WI38 (cell line): ENCODE data around the gene RNU7-1.
A peak's percentile ranks its signal among the peaks of the same experiment; 100 is the strongest.
"Not testable (repeated sequence)": the region's sequence is repeated elsewhere in the genome, so short reads cannot be mapped to it uniquely, and the experiment has no call there.

ENCODE experiments used
- H3K4me3 ChIP-seq: 2 replicates; pipeline ENCODE4 v1.5.1; 2011; ENCODE audit warnings: low read depth, mild to moderate bottlenecking, control low read depth, low read length
- CTCF ChIP-seq: IDR thresholded peaks from 2 replicates; pipeline ENCODE4 v1.5.1; 2012; ENCODE audit warnings: low read depth, mild to moderate bottlenecking, control low read depth, low read length

The RNU7-1 gene

GRCh38 chr12:6904280-6905276, 39.0 kb upstream of the RNU7-1 start, which contains the start of gene LRRC23:
Gene LRRC23, plus strand, starts transcription at chr12:6904822. Its CDS starts 812 bp downstream, at chr12:6905634.
- no peak for TF ChIP-seq CTCF
- H3K4me3 ChIP-seq, result peak within 1 kb of the TSS; percentile 70

GRCh38 chr12:6905414-6906040, 38.1 kb upstream of the RNU7-1 start:
- no peak for TF ChIP-seq CTCF

GRCh38 chr12:6908141-6908540, 35.5 kb upstream of the RNU7-1 start:
- not testable (repeated sequence) for H3K4me3 ChIP-seq

More at GRCh38 chr12:6905414-6906040, 38.1 kb upstream of the RNU7-1 start:
- peak overlapping the region; percentile 70 for H3K4me3 ChIP-seq

- no peak overlapping the region for H3K4me3 ChIP-seq
- TF ChIP-seq CTCF, result no peak
Observed at GRCh38 chr12:6909421-6910145, 34.0 kb upstream of the RNU7-1 start.

GRCh38 chr12:6912164-6912935, 31.3 kb upstream of the RNU7-1 start:
- no peak for TF ChIP-seq CTCF
- H3K4me3 ChIP-seq, result no peak overlapping the region

- TF ChIP-seq CTCF, result no peak
- H3K4me3 ChIP-seq, result peak within 1 kb of the TSS; percentile 78
Observed at GRCh38 chr12:6914246-6914946, 29.2 kb upstream of the RNU7-1 start, which contains the start of gene ENO2. Gene ENO2, plus strand, starts transcription at chr12:6914580. Its CDS starts 1,253 bp downstream, at chr12:6915833.
